Sigmoid colon (tissue), 7 donors: ENCODE data around the gene BRD8. TPM values are rescaled to one million over a fixed set of nuclear protein-coding genes. Genes with fewer than 3 reads are reported as not detected.

ENCODE experiments used
- DNase-seq: peaks from one replicate; pipeline ENCODE4 v3.0.0-alpha.2; 2019
- H3K27ac ChIP-seq, 4 donors: fragments of 200-600 bp; sonication (generic); one replicate each; pipeline ENCODE4 v1.5.1; 2016 to 2019; ENCODE audit warnings: mild to moderate bottlenecking in 1 of 4
- H3K27me3 ChIP-seq, 3 donors: fragments of 200-600 bp; sonication (generic); one replicate each; pipeline ENCODE4 v1.5.1; 2019; ENCODE audit warnings: mild to moderate bottlenecking in 1 of 3
- H3K36me3 ChIP-seq, 4 donors: fragments of 200-600 bp; sonication (generic); one replicate each; pipeline ENCODE4 v1.5.1; 2016 to 2019
- H3K4me1 ChIP-seq, 4 donors: fragments of 200-600 bp; sonication (generic); one replicate each; pipeline ENCODE4 v1.5.1; 2017 to 2019
- H3K4me3 ChIP-seq, 4 donors: fragments of 200-600 bp; sonication (generic); one replicate each; pipeline ENCODE4 v1.5.1; 2017 to 2019; ENCODE audit warnings: mild to moderate bottlenecking in 2 of 4, moderate library complexity in 1 of 4
- H3K9me3 ChIP-seq, 4 donors: fragments of 200-600 bp in 3 of 4; sonication (generic) in 3 of 4; one replicate each; pipeline versions ENCODE4 v1.5.1 to v1.6.1; 2013 to 2019
- CTCF ChIP-seq, 4 experiments: fragments of 450-650 bp in 3 of 4; fragments of 200-600 bp in 1 of 4; IDR thresholded peaks; one replicate each; pipeline ENCODE4 v1.5.1; 2016 to 2019; ENCODE audit warnings: antibody characterized with exemption in 4 of 4, mild to moderate bottlenecking in 3 of 4, moderate library complexity in 2 of 4
- EP300 ChIP-seq, 4 donors: sonication (generic); formaldehyde crosslinking; IDR thresholded peaks; one replicate each; pipeline ENCODE4 v1.6.1; 2017; ENCODE audit warnings: antibody characterized with exemption in 4 of 4
- POLR2A ChIP-seq, 2 donors: fragments of 450-650 bp; IDR thresholded peaks; one replicate each; pipeline ENCODE4 v1.6.1; 2016; ENCODE audit warnings: antibody characterized with exemption in 2 of 2, mild to moderate bottlenecking in 2 of 2, moderate library complexity in 2 of 2
- POLR2AphosphoS5 ChIP-seq, 4 donors: sonication (generic); formaldehyde crosslinking; IDR thresholded peaks; one replicate each; pipeline ENCODE4 v1.6.1; 2017; ENCODE audit warnings: antibody characterized with exemption in 4 of 4
- WGBS, 2 donors: extraction: QIAGEN DNeasy Blood & Tissue Kit; methylation state at CpG; one replicate each; pipeline ENCODE4 v1.1.7; 2013; 5-methylcytosine and 5-hydroxymethylcytosine counted together
- intact Hi-C: fragments of 100-400 bp; cut with DNase I; formaldehyde crosslinking; loops from one replicate; pipeline ENCODE4 v1.15.1; 2023
- polyA plus RNA-seq, 3 donors: library from polyadenylated mRNA; stranded (reverse); fragments of 200-250 nt; gene quantifications; one replicate each; pipeline ENCODE4 v1.2.3, GENCODE V29; 2013
- small RNA-seq, 3 donors: library from RNA; depleted of rRNA; stranded (forward); fragments of <200 nt; gene quantifications; one replicate each; pipeline ENCODE3, GENCODE V24; 2016
- total RNA-seq, 4 donors: library from RNA; depleted of rRNA; stranded (reverse); fragments of >200 nt; gene quantifications; one replicate each; pipeline ENCODE4 v1.1.0, GENCODE V29; 2016
- donor health status: healthy with polysubstance abuse.
- donor health status: Bipolar disorder and iron deficiency.
- donor health status: healthy.

Gene BRD8
- total and polyA plus RNA-seq, 7 donors = 13.4 to 52.3 (median 48.5) TPM

- Histone ChIP-seq H3K9me3 (no peaks in the 10 kb centered on the region), H3K27ac (no peak overlapping the region), H3K4me3 (no peak overlapping the region), H3K36me3 (no peaks in the 10 kb centered on the region), H3K4me1 (no peaks in the 10 kb centered on the region), H3K27me3 (no peaks in the 10 kb centered on the region)
- TF ChIP-seq EP300 (IDR thresholded peaks at IDR 0.05) = no peak
- no peak for TF ChIP-seq POLR2A (IDR thresholded peaks at IDR 0.05)
- no peak for TF ChIP-seq POLR2AphosphoS5 (IDR thresholded peaks at IDR 0.05)
- no peak for TF ChIP-seq CTCF (IDR thresholded peaks at IDR 0.05)
- DNase-seq = no peak
- 55 to 60% methylated on average over 4 of the region's 4 CpGs for WGBS, 2 donors
- intact Hi-C loops = no loop called here
These were observed 83.1 kb downstream of the BRD8 start for GRCh38 chr5:138095100-138095907.

- DNase-seq = no peak
- no peak for TF ChIP-seq POLR2A (IDR thresholded peaks at IDR 0.05)
- no peak for TF ChIP-seq POLR2AphosphoS5 (IDR thresholded peaks at IDR 0.05)
- no peak for TF ChIP-seq CTCF (IDR thresholded peaks at IDR 0.05)
- TF ChIP-seq EP300 (IDR thresholded peaks at IDR 0.05) = no peak
- no peaks in the 10 kb centered on the region for H3K36me3 ChIP-seq
- H3K27ac ChIP-seq = no peak overlapping the region
- 47 to 90% methylated on average over 1 of the region's 1 CpG for WGBS, 2 donors
- H3K9me3 ChIP-seq = no peaks in the 10 kb centered on the region
- H3K4me3 ChIP-seq = no peak overlapping the region
- intact Hi-C loops = no loop called here
- H3K27me3 ChIP-seq = no peaks in the 10 kb centered on the region
- H3K4me1 ChIP-seq = no peaks in the 10 kb centered on the region
These were observed 85.4 kb downstream of the BRD8 start for GRCh38 chr5:138093036-138093435.

- 86 to 97% methylated on average over 1 of the region's 1 CpG for WGBS, 2 donors
- Histone ChIP-seq H3K36me3 (no peaks in the 10 kb centered on the region), H3K27ac (no peak overlapping the region), H3K4me1 (no peaks in the 10 kb centered on the region), H3K9me3 (no peaks in the 10 kb centered on the region), H3K27me3 (no peaks in the 10 kb centered on the region), H3K4me3 (no peak overlapping the region)
- no peak for DNase-seq
- no peak for TF ChIP-seq POLR2AphosphoS5 (IDR thresholded peaks at IDR 0.05)
- no peak for TF ChIP-seq POLR2A (IDR thresholded peaks at IDR 0.05)
- TF ChIP-seq CTCF (IDR thresholded peaks at IDR 0.05) = no peak
- TF ChIP-seq EP300 (IDR thresholded peaks at IDR 0.05) = no peak
- intact Hi-C loops = no loop called here
These were observed 86.1 kb downstream of the BRD8 start for GRCh38 chr5:138092301-138092700.

GRCh38 chr5:138091685-138092084 is 86.7 kb downstream of the BRD8 start:
- H3K4me1 ChIP-seq = no peaks in the 10 kb centered on the region
- 88 to 89% methylated on average over 4 of the region's 4 CpGs for WGBS, 2 donors
- TF ChIP-seq EP300 (IDR thresholded peaks at IDR 0.05) = no peak
- no peak for TF ChIP-seq POLR2A (IDR thresholded peaks at IDR 0.05)
- no peak for TF ChIP-seq POLR2AphosphoS5 (IDR thresholded peaks at IDR 0.05)
- no peak for TF ChIP-seq CTCF (IDR thresholded peaks at IDR 0.05)
- no peak overlapping the region for H3K4me3 ChIP-seq
- intact Hi-C loops = no loop called here
- no peak for DNase-seq
- H3K27me3 ChIP-seq = no peaks in the 10 kb centered on the region
- no peak overlapping the region for H3K27ac ChIP-seq
- no peaks in the 10 kb centered on the region for H3K36me3 ChIP-seq
- no peaks in the 10 kb centered on the region for H3K9me3 ChIP-seq

Small RNAs within 50 kb of the gene (small RNA-seq; reads per million reads assigned to genes)
- gene RNU6-460P (0 to 0.11 (median 0) reads per million in 3 donors), gene RNU6-888P (0 reads per million in 3 donors)

Other genes with a start within 250 kb of the BRD8 start
- 10 to 100 TPM; 47.2 to 81.7 (median 58.7) TPM for gene FAM13B, start 145.6 kb downstream of the BRD8 start, total RNA-seq
- 10 to 100 TPM in 2 of 3 donors, 1 to 10 TPM in 1; 9.0 to 12.7 (median 12.6) TPM for gene FAM13B, start 145.6 kb downstream of the BRD8 start, polyA plus RNA-seq
- gene WNT8A, start 94.6 kb downstream of the BRD8 start, total RNA-seq = not detected
- gene WNT8A, start 94.6 kb downstream of the BRD8 start, polyA plus RNA-seq = not detected
- 1 to 10 TPM; 1.5 to 3.5 (median 2.6) TPM for gene NME5, start 39.2 kb downstream of the BRD8 start, total RNA-seq
- 1 to 10 TPM in 2 of 3 donors, not detected in 1; 1.2 to 1.5 TPM for gene NME5, start 39.2 kb downstream of the BRD8 start, polyA plus RNA-seq
- under 1 TPM in 3 of 4 donors, not detected in 1; 0.36 to 0.55 (median 0.54) TPM for gene KIF20A, start 482 bp upstream of the BRD8 start, total RNA-seq
- gene KIF20A, start 482 bp upstream of the BRD8 start, polyA plus RNA-seq = 1 to 10 TPM; 1.8 to 9.8 (median 2.8) TPM
- gene CDC23, start 34.7 kb upstream of the BRD8 start, total RNA-seq = 10 to 100 TPM; 17.2 to 33.1 (median 19.7) TPM
- 10 to 100 TPM in 1 of 3 donors, 1 to 10 TPM in 2; 7.8 to 15.2 (median 9.5) TPM for gene CDC23, start 34.7 kb upstream of the BRD8 start, polyA plus RNA-seq
- gene GFRA3, start 96.0 kb upstream of the BRD8 start, total RNA-seq = 1 to 10 TPM in 2 of 4 donors, under 1 TPM in 2; 0.49 to 3.9 (median 1.3) TPM
- gene GFRA3, start 96.0 kb upstream of the BRD8 start, polyA plus RNA-seq = under 1 TPM in 2 of 3 donors, not detected in 1; 0.69 to 0.73 TPM
- gene CDC25C, start 153.2 kb upstream of the BRD8 start, total RNA-seq = under 1 TPM in 1 of 4 donors, not detected in 3; 0.27 TPM
- 1 to 10 TPM in 2 of 3 donors, under 1 TPM in 1; 0.60 to 5.9 (median 2.8) TPM for gene CDC25C, start 153.2 kb upstream of the BRD8 start, polyA plus RNA-seq
- gene FAM53C, start 159.6 kb upstream of the BRD8 start, total RNA-seq = 10 to 100 TPM; 26.8 to 28.5 (median 27.7) TPM
- gene FAM53C, start 159.6 kb upstream of the BRD8 start, polyA plus RNA-seq = 10 to 100 TPM in 2 of 3 donors, 1 to 10 TPM in 1; 6.0 to 12.8 (median 10.6) TPM
- gene KDM3B, start 174.1 kb upstream of the BRD8 start, total RNA-seq = 10 to 100 TPM; 54.8 to 69.6 (median 55.8) TPM
- 10 to 100 TPM; 16.2 to 32.2 (median 17.8) TPM for gene KDM3B, start 174.1 kb upstream of the BRD8 start, polyA plus RNA-seq